ENCODE measurements around the gene CTNND2.
"Not testable (repeated sequence)": the region's sequence is repeated elsewhere in the genome, so short reads cannot be mapped to it uniquely, and the experiment has no call there.

CTNND2 gene

GRCh38 chr5:11853140-11853539 is 51.1 kb downstream of the CTNND2 start:
- FAIRE-seq (no peak), DNase-seq (ENCODE audit: insufficient read length, low spot score) (no peak)
- TF ChIP-seq CTCF (IDR thresholded peaks at IDR 0.05; ENCODE audit: insufficient read depth, missing control alignments) = no peak

GRCh38 chr5:11852717-11853087 is 51.5 kb downstream of the CTNND2 start:
- TF ChIP-seq CTCF (IDR thresholded peaks at IDR 0.05; ENCODE audit: insufficient read depth, missing control alignments) = no peak
- DNase-seq (ENCODE audit: insufficient read length, low spot score) (no peak), FAIRE-seq (no peak)

GRCh38 chr5:11851965-11852716 is 52.1 kb downstream of the CTNND2 start:
- DNase-seq (ENCODE audit: insufficient read length, low spot score) (no peak), FAIRE-seq (no peak)
- TF ChIP-seq CTCF (IDR thresholded peaks at IDR 0.05; ENCODE audit: insufficient read depth, missing control alignments) = no peak

GRCh38 chr5:11851416-11851815 is 52.8 kb downstream of the CTNND2 start:
- FAIRE-seq (no peak), DNase-seq (ENCODE audit: insufficient read length, low spot score) (no peak)
- TF ChIP-seq CTCF (IDR thresholded peaks at IDR 0.05; ENCODE audit: insufficient read depth, missing control alignments) = no peak

- not testable (repeated sequence) for FAIRE-seq; DNase-seq (ENCODE audit: insufficient read length, low spot score)
Observed at GRCh38 chr5:11828566-11828965, 75.7 kb downstream of the CTNND2 start.

GRCh38 chr5:11822598-11822997 is 81.6 kb downstream of the CTNND2 start:
- FAIRE-seq (no peak), DNase-seq (ENCODE audit: insufficient read length, low spot score) (no peak)
- no peak for TF ChIP-seq CTCF (IDR thresholded peaks at IDR 0.05; ENCODE audit: insufficient read depth, missing control alignments)

GRCh38 chr5:11815916-11816315 is 88.3 kb downstream of the CTNND2 start:
- TF ChIP-seq CTCF (IDR thresholded peaks at IDR 0.05; ENCODE audit: insufficient read depth, missing control alignments) = no peak
- no peak for DNase-seq (ENCODE audit: insufficient read length, low spot score)
- no peak for FAIRE-seq

- FAIRE-seq = no peak
Observed at GRCh38 chr5:11815481-11815880, 88.8 kb downstream of the CTNND2 start.

More at GRCh38 chr5:11815481-11815880, 88.8 kb downstream of the CTNND2 start:
- TF ChIP-seq CTCF (IDR thresholded peaks at IDR 0.05; ENCODE audit: insufficient read depth, missing control alignments) = no peak
- no peak for DNase-seq (ENCODE audit: insufficient read length, low spot score)

Measured in D721Med (cell line).